Measurements from ENCODE around the gene FBXO46.
A peak's percentile ranks its signal among the peaks of the same experiment; 100 is the strongest.

The FBXO46 gene

GRCh38 chr19:45711851-45712698 is 18.6 kb downstream of the FBXO46 start:
- H3K4me2 ChIP-seq (ENCODE audit: low read length): no peak overlapping the region
- H3K9me2 ChIP-seq (replicated peaks; ENCODE audit: control insufficient read depth, low read length): no peaks in the 10 kb centered on the region
- H3K4me3 ChIP-seq (ENCODE audit: low read length): no peak overlapping the region
- peaks cover 66% of the 10 kb centered on the region for H3K79me2 ChIP-seq (ENCODE audit: control insufficient read depth, low read length)
- H4K20me1 ChIP-seq (ENCODE audit: control insufficient read depth, insufficient read depth, low read depth, low read length): no peaks in the 10 kb centered on the region
- H3K4me1 ChIP-seq (ENCODE audit: control insufficient read depth, low read length): peaks cover 37% of the 10 kb centered on the region
- H3F3A ChIP-seq (ENCODE audit: control insufficient read depth, insufficient read depth): peaks cover 22% of the 10 kb centered on the region
- H3K9me3 ChIP-seq (ENCODE audit: control insufficient read depth, insufficient read depth, low read length): no peaks in the 10 kb centered on the region
- TF ChIP-seq EZH2phosphoT487 (IDR thresholded peaks at IDR 0.05; ENCODE audit: borderline replicate concordance, low read length): no peak
- TF ChIP-seq, protein P1, sequence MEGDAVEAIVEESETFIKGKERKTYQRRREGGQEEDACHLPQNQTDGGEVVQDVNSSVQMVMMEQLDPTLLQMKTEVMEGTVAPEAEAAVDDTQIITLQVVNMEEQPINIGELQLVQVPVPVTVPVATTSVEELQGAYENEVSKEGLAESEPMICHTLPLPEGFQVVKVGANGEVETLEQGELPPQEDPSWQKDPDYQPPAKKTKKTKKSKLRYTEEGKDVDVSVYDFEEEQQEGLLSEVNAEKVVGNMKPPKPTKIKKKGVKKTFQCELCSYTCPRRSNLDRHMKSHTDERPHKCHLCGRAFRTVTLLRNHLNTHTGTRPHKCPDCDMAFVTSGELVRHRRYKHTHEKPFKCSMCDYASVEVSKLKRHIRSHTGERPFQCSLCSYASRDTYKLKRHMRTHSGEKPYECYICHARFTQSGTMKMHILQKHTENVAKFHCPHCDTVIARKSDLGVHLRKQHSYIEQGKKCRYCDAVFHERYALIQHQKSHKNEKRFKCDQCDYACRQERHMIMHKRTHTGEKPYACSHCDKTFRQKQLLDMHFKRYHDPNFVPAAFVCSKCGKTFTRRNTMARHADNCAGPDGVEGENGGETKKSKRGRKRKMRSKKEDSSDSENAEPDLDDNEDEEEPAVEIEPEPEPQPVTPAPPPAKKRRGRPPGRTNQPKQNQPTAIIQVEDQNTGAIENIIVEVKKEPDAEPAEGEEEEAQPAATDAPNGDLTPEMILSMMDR (IDR thresholded peaks at IDR 0.05; ENCODE audit: low read depth, low read length, poor library complexity, severe bottlenecking): no peak
- peaks cover 29% of the 10 kb centered on the region for H3K36me3 ChIP-seq (ENCODE audit: control insufficient read depth, low read length)
- H3K27me3 ChIP-seq (ENCODE audit: control insufficient read depth, low read length): no peaks in the 10 kb centered on the region
- no peak overlapping the region for H3K27ac ChIP-seq (ENCODE audit: low read depth, low read length)

GRCh38 chr19:45710356-45711130 is 20.2 kb downstream of the FBXO46 start:
- H3K4me1 ChIP-seq (ENCODE audit: control insufficient read depth, low read length): peaks cover 44% of the 10 kb centered on the region
- no peak overlapping the region for H3K27ac ChIP-seq (ENCODE audit: low read depth, low read length)
- no peaks in the 10 kb centered on the region for H3K27me3 ChIP-seq (ENCODE audit: control insufficient read depth, low read length)
- H3K9me3 ChIP-seq (ENCODE audit: control insufficient read depth, insufficient read depth, low read length): no peaks in the 10 kb centered on the region
- no peaks in the 10 kb centered on the region for H3K9me2 ChIP-seq (replicated peaks; ENCODE audit: control insufficient read depth, low read length)
- peaks cover 51% of the 10 kb centered on the region for H3K79me2 ChIP-seq (ENCODE audit: control insufficient read depth, low read length)
- H3K36me3 ChIP-seq (ENCODE audit: control insufficient read depth, low read length): peaks cover 35% of the 10 kb centered on the region
- no peaks in the 10 kb centered on the region for H4K20me1 ChIP-seq (ENCODE audit: control insufficient read depth, insufficient read depth, low read depth, low read length)
- no peak overlapping the region for H3K4me2 ChIP-seq (ENCODE audit: low read length)
- no peak overlapping the region for H3K4me3 ChIP-seq (ENCODE audit: low read length)
- H3F3A ChIP-seq (ENCODE audit: control insufficient read depth, insufficient read depth): peaks cover 33% of the 10 kb centered on the region
- TF ChIP-seq EZH2phosphoT487 (IDR thresholded peaks at IDR 0.05; ENCODE audit: borderline replicate concordance, low read length): no peak
- TF ChIP-seq, protein P1 (IDR thresholded peaks at IDR 0.05; ENCODE audit: low read depth, low read length, poor library complexity, severe bottlenecking): no peak

- Histone ChIP-seq H3K9me2 (replicated peaks; ENCODE audit: control insufficient read depth, low read length) (no peaks in the 10 kb centered on the region), H3F3A (ENCODE audit: control insufficient read depth, insufficient read depth) (peaks cover 36% of the 10 kb centered on the region), H3K36me3 (ENCODE audit: control insufficient read depth, low read length) (peaks cover 35% of the 10 kb centered on the region), H4K20me1 (ENCODE audit: control insufficient read depth, insufficient read depth, low read depth, low read length) (no peaks in the 10 kb centered on the region), H3K27ac (ENCODE audit: low read depth, low read length) (peak overlapping the region; percentile 92), H3K4me2 (ENCODE audit: low read length) (peak overlapping the region; percentile 75), H3K79me2 (ENCODE audit: control insufficient read depth, low read length) (peaks cover 9% of the 10 kb centered on the region), H3K4me1 (ENCODE audit: control insufficient read depth, low read length) (peaks cover 48% of the 10 kb centered on the region), H3K9me3 (ENCODE audit: control insufficient read depth, insufficient read depth, low read length) (no peaks in the 10 kb centered on the region), H3K4me3 (ENCODE audit: low read length) (peak overlapping the region; percentile 52), H3K27me3 (ENCODE audit: control insufficient read depth, low read length) (no peaks in the 10 kb centered on the region)
- no peak for TF ChIP-seq EZH2phosphoT487 (IDR thresholded peaks at IDR 0.05; ENCODE audit: borderline replicate concordance, low read length)
- TF ChIP-seq, protein P1 (IDR thresholded peaks at IDR 0.05; ENCODE audit: low read depth, low read length, poor library complexity, severe bottlenecking): no peak
Observed at GRCh38 chr19:45705710-45706415, 24.8 kb downstream of the FBXO46 start.
